GM18508 (cell line): ENCODE data around the gene CPM.

Experiments
- ATAC-seq: cut with Tn5 transposase; IDR thresholded peaks from one replicate; pipeline ENCODE4 v1.9.1; 2021; ENCODE audit warnings: moderate number of reproducible peaks; ENCODE audit not compliant: insufficient read depth, unreplicated experiment

Gene CPM

DNA sequence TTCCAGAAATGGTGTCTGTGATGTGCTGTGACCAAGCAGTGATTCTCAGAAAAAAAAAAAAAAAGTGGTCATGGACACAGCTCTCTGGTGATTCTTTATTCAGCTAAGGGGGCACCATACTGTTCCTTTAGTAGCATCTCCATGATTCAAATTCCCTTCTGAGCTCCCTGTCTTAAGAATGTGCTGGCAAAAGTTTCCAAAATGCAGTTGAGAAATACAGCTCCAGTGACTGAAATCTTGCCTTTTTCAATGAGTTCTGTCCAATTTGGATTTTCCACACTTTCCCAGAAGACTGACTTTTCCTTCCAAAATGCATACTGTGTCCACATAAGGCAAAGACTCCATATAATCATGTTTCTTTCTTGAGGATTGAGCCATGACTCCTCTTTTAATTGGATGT lies 24.3 kb upstream of the CPM start:
- no peak for ATAC-seq

GRCh38 chr12:68956466-68956865 lies 23.5 kb upstream of the CPM start:
- ATAC-seq = no peak

GRCh38 chr12:68954811-68955210 lies 21.8 kb upstream of the CPM start:
- no peak for ATAC-seq

DNA sequence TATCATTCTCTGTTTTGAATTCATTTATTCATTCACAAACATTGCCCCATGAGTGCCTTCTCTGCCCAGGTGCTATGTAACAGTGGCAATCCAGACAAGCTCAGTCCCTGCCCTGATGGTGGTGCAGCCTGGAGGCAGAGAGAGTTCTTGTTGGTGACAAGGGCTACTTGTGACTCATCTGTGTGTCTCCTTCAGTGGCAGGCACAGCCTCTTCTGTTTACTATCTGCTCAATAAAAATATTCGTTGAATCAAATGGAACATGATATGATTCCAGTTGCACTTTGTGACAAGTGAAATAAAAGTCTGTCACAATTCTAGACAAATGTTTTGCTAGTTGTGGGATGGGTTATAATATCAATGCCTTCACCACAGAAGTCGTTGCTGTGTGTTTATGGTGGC lies 20.6 kb upstream of the CPM start:
- ATAC-seq = no peak

GRCh38 chr12:68951652-68952051 lies 18.7 kb upstream of the CPM start:
- ATAC-seq = no peak

GRCh38 chr12:68950511-68950910 lies 17.5 kb upstream of the CPM start:
- ATAC-seq = no peak

DNA sequence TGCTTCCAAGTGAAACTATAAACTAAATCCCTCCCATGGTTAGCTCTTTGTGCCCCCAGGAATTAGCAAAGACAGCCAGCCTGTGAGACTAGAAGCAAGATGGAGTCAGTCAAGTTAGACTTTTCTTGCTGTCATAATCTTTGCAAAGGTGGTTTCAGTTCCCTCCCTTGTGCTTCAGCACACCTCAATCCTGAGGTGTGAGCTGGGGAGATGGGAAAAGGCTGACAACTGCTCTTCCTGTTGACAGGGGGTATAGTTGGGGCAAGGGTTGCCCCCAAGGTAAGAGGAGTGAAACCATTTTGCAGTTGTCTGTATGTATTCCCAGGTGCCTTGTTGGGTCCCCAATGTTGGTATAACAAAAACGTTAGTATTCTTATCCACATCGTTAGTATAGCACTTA lies 12.3 kb upstream of the CPM start:
- ATAC-seq = no peak

GRCh38 chr12:68944296-68945076 lies 11.5 kb upstream of the CPM start:
- no peak for ATAC-seq

- no peak for ATAC-seq
Observed at GRCh38 chr12:68943848-68944247, 10.9 kb upstream of the CPM start.

DNA sequence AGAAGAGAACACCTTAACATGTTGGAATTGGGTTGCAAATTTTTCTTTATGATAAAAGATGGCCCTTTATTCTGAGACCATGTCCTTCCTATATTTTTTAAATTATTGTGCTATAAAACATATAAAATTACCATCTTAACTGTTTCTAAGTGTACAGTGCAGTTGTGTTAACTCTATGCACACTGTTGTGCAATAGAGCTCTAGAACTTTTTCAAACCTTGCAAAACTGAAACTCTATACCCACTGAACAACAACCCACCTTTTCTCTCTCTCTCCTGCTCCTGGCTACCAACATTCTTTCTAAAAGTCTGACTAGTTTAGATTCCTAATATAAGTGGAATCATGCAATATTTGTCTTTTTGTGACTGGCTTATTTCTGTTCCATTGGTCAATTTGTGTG lies 7.8 kb upstream of the CPM start:
- ATAC-seq = no peak

GRCh38 chr12:68939505-68939904 lies 6.5 kb upstream of the CPM start:
- ATAC-seq = no peak

GRCh38 chr12:68934392-68934791 lies 1.4 kb upstream of the CPM start:
- no peak for ATAC-seq

DNA sequence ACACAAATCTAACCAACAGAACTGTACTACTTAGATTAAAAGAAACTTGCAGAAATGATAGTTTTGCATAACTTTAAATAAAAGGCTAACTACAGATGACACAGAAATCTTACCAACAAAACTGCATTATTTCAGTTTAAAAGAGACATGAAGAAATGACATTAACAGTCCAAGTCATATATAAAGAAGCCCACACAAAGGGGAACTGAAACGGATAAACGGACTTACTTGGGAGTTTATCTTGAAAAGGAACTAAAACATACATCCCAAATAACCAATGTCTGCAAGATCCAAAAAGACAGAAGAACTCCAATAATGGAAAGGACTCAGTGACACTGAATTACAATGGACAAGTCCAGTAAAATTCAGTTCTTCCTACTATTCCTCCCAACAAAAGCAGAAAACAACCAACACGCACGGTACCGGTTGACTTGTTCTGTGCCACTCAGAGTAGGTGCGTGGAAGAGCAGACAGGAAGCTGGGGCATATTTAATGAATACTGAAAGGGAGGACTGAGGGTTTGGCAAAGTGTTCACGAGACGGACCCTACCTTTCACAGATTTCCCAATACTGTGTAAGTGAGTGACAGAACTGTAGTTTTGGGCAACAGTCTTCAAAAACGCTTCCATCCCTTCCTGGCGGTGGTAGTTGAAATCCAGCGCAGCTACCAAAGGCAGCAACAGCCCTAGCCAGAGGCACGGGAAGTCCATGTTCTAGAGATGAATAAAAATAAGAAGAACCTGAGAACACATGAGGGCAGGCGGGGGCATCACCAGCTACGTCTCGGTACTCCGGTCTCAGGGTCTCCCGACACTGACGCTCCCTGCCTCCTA lies 627 bp downstream of the CPM start:
- ATAC-seq = peak; percentile 33

DNA sequence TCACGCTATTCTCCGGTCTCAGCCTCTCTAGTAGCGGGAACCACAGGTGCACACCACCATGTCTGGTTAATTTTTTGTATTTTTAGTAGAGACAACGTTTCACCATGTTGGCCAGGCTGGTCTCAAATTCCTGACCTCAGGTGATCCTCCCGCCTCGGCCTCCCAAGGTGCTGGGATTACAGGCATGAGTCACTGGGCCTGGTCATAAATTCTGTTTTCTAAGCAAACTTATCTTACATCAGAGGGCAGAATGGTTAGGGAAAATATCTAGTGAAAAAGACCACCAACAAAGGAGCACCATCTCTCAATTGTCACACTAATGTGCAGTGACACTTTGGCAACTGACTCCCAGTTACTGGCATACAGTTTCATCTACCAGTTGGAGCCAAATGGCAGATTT lies 2.8 kb downstream of the CPM start:
- ATAC-seq = no peak

DNA sequence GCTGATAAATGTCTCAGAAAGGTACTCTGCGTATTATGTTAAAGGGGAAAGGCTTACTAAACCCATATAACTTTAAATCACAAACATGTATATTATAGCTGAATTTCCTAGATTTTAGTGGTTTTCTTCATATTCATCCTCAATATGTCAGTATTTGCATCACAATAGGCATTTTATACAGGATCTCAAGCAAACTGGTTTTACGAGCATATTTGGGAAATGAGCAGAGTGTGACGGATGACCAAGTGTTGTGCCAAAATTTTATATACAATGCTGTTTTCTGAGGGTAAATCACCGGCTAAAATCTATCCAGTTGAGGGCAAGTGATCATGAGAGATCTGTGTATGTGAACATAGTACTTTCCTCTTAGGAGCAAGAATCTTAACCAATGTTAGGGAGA lies 8.4 kb downstream of the CPM start:
- no peak for ATAC-seq

DNA sequence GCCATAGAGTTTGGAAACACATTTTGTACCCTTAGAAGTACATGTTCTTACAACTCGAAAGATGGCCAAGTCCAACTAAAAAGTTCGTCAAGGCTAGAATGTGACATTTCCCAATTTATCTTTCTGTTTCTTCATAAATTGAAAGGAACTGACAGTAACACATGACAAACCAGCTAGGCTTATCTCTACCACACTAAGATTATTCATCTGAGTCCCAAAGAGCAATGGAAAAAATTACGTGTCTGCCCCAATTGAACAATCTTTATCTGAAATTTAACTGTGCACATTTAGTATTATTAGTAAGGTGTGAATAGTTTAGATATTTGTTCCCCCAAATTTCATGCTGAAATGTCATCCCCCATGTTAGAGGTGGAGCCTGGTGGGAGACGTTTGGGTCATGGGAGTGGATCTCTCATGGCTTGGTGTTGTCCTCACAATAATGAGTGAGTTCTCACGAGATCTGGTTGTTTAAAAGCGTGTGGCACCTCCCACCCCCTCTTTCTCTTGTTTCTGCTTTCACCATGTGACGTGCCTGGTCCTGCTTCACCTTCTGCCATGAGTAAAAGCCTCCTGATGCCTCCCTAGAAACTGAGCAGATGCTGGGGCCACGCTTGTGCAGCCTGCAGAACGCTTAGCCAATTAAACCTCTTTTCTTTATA lies 13.3 kb downstream of the CPM start:
- ATAC-seq = no peak

DNA sequence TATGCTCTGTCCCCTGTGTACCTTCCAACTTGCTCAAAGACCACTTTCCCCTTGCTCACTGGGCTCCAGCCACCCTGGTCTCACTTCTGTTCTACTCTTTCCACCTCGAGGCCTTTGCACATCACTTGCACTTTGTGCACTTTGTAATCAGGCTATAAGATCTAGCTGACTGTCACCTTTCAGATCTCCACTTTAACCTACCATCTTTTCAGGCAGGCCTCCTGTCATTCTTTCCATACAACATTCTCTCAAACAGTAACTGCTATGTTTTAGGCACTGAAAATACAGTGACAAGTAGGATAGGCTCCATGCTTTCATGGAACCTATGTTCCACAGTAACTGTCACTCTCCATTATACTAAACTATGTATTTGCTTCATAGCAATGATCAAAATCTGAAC lies 14.0 kb downstream of the CPM start:
- ATAC-seq = no peak

GRCh38 chr12:68915055-68915454 lies 17.9 kb downstream of the CPM start:
- ATAC-seq = no peak

DNA sequence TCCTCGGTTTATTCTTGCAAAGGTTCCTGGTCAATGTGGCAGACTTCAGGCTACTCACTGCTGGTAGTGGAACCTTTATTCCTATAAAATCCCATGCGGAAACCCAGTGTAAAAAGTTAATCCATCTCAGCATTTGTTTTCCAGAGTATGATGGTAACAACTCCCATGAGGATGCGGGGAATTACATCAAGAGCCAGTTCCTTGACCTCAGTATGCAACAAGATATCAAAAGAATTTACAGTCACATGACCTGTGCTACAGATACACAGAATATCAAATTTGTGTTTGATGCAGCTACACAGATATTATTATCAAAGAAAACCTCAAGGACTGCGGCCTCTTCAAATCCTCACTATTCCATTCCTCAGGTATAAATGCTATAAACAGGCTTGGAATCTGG lies 19.3 kb downstream of the CPM start:
- ATAC-seq = no peak

- ATAC-seq = no peak
Observed at GRCh38 chr12:68912916-68913315, 20.1 kb downstream of the CPM start.

DNA sequence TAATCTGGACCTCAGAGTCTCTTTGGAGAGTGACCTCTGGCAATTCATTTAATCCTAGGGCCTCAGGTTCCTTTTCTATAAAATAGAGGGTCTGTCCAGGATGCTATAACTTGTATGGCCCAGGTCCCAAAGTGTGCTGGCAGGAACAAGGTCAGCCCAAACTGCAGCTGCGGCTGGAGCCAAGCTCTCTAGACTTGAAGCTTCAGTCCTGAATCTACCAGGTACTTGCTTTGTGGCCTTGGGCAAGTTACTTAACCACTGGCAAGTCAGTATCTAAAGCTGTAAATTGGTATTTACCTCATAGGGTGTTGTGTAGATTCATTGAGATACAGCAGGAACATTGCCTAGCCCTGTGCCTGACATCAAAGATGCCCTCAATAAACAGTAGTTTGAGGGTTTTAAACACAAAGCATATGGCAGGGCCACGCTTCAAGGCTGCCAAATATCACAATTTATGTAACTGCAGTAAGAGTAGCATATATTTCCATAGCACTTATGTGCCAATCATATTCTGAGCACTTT lies 21.7 kb downstream of the CPM start:
- no peak for ATAC-seq
